Measurements from ENCODE around the gene IFT81. TPM values are rescaled to one million over a fixed set of nuclear protein-coding genes. Genes with fewer than 3 reads are reported as not detected.

IFT81 gene
- total RNA-seq, 1 experiment from 2014 or later, result 9.9 TPM

GRCh38 chr12:110105159-110105558 lies 19.0 kb upstream of the IFT81 start:
- Histone ChIP-seq H3K36me3 (ENCODE audit: insufficient read depth, low read length) (no peaks in the 10 kb centered on the region), H4K20me1 (ENCODE audit: insufficient read depth, low read depth, low read length) (no peaks in the 10 kb centered on the region), H3K4me2 (ENCODE audit: low read depth, low read length, poor library complexity, severe bottlenecking) (no peak overlapping the region), H3K4me3 (ENCODE audit: low read length) (no peak overlapping the region), H2AFZ (ENCODE audit: low read length) (no peak overlapping the region), H3K79me2 (ENCODE audit: low read length) (no peaks in the 10 kb centered on the region), H3K27ac (ENCODE audit: low read length) (no peak overlapping the region), H3K9me3 (ENCODE audit: low read length) (no peaks in the 10 kb centered on the region), H3K27me3 (ENCODE audit: low read length) (no peaks in the 10 kb centered on the region), H3K4me1 (ENCODE audit: low read length) (peaks cover 19% of the 10 kb centered on the region), H3K9me2 (replicated peaks; ENCODE audit: insufficient read depth, low read length) (no peaks in the 10 kb centered on the region), H3K9ac (ENCODE audit: low read length) (no peak overlapping the region)
- no peak for DNase-seq

- Histone ChIP-seq H3K4me2 (ENCODE audit: low read depth, low read length, poor library complexity, severe bottlenecking) (no peak overlapping the region), H4K20me1 (ENCODE audit: insufficient read depth, low read depth, low read length) (no peaks in the 10 kb centered on the region), H3K9me3 (ENCODE audit: low read length) (no peaks in the 10 kb centered on the region), H3K9ac (ENCODE audit: low read length) (no peak overlapping the region), H3K4me1 (ENCODE audit: low read length) (peaks cover 11% of the 10 kb centered on the region), H3K9me2 (replicated peaks; ENCODE audit: insufficient read depth, low read length) (no peaks in the 10 kb centered on the region), H3K27ac (ENCODE audit: low read length) (no peak overlapping the region), H2AFZ (ENCODE audit: low read length) (no peak overlapping the region), H3K79me2 (ENCODE audit: low read length) (no peaks in the 10 kb centered on the region), H3K4me3 (ENCODE audit: low read length) (no peak overlapping the region), H3K27me3 (ENCODE audit: low read length) (no peaks in the 10 kb centered on the region), H3K36me3 (ENCODE audit: insufficient read depth, low read length) (no peaks in the 10 kb centered on the region)
- DNase-seq, result no peak
Observed at GRCh38 chr12:110105986-110106385, 18.2 kb upstream of the IFT81 start.

DNA sequence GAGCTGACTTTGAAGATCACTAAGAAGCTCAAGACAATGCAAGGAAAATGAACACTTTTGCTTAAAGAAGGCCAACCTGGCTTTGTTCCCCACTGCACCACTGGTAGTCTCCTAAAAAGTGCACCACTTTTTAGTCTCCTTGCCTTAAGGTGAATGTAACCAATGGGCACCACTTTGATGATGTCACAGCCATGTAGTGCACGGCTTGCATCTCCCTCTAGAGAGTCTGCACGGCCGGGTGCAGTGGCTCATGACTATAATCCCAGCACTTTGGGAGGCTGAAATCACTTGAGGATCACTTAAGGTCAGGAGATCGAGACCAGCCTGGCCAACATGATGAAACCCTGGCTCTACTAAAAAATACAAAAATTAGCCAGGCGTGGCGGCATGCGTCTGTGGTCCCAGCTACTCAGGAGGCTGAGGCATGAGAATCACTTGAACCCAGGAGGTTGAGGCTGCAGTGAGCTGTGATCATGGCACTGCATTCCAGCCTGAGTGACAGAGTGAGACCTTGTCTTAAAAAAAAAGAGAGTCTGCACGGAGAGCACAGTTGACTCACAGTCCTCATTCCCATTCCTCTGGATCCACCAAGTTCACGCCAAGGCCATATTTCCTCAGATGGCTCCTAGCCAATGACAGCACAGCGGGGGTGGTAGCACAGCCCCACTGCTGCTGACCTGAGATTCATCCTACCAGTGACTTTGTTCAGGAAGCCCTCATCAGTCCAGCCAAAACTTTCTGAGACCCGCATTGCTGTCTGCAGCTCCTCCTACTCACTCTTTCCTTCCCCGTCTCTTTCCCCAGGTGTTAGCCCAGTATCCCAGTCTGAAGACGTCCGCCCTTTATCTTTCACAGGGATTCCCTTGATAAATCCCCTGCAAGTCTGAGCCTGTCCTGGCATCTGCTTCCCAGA lies 16.5 kb upstream of the IFT81 start:
- no peaks in the 10 kb centered on the region for H3K79me2 ChIP-seq (ENCODE audit: low read length)
- no peak for DNase-seq
- H3K36me3 ChIP-seq (ENCODE audit: insufficient read depth, low read length), result no peaks in the 10 kb centered on the region
- no peak overlapping the region for H3K9ac ChIP-seq (ENCODE audit: low read length)
- no peaks in the 10 kb centered on the region for H4K20me1 ChIP-seq (ENCODE audit: insufficient read depth, low read depth, low read length)
- peak overlapping the region; percentile 67; the same call in 1 of the 2 replicates for H2AFZ ChIP-seq (ENCODE audit: low read length)
- H3K27ac ChIP-seq (ENCODE audit: low read length), result no peak overlapping the region
- no peaks in the 10 kb centered on the region for H3K9me3 ChIP-seq (ENCODE audit: low read length)
- H3K27me3 ChIP-seq (ENCODE audit: low read length), result no peaks in the 10 kb centered on the region
- H3K4me3 ChIP-seq (ENCODE audit: low read length), result no peak overlapping the region
- no peak overlapping the region for H3K4me2 ChIP-seq (ENCODE audit: low read depth, low read length, poor library complexity, severe bottlenecking)
- H3K4me1 ChIP-seq (ENCODE audit: low read length), result peaks cover 10% of the 10 kb centered on the region
- H3K9me2 ChIP-seq (replicated peaks; ENCODE audit: insufficient read depth, low read length), result no peaks in the 10 kb centered on the region

DNA sequence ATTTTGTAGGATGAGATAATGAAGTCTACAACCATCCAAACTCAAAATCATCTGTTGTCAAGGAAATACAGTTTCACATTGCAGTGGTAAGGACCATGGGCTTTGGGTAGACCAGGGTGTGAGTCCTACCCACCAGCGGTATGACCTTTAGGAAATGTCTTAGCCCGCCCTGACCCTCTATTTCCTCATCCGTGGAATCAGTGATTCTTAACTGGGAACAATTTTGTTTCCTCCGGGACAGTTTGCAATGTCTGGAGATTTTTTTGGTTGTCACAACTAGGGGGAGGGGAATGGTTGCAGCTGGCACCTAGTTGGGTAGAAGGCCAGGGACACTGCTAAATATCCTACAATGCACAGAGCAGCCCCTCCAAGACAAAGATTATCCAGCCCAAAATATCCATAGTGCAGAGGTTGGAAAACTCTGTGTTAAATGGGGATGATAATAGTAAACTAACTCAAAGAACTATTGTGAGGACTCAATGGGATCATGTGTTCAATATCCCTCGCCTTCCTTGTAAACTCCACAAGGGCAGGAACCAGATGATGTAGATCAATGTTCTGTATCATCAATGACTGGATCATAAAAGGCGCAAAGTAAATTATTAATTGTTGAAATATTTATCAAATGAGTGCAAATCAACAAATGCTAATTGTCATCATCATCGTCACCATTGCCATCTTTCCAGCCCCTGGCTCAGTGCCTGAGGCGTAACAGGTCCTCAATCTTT lies 15.7 kb upstream of the IFT81 start:
- Histone ChIP-seq H3K4me3 (ENCODE audit: low read length) (no peak overlapping the region), H3K9me3 (ENCODE audit: low read length) (no peaks in the 10 kb centered on the region), H3K9ac (ENCODE audit: low read length) (no peak overlapping the region), H2AFZ (ENCODE audit: low read length) (no peak overlapping the region), H3K4me2 (ENCODE audit: low read depth, low read length, poor library complexity, severe bottlenecking) (no peak overlapping the region), H3K36me3 (ENCODE audit: insufficient read depth, low read length) (no peaks in the 10 kb centered on the region), H4K20me1 (ENCODE audit: insufficient read depth, low read depth, low read length) (no peaks in the 10 kb centered on the region), H3K27ac (ENCODE audit: low read length) (no peak overlapping the region), H3K79me2 (ENCODE audit: low read length) (no peaks in the 10 kb centered on the region), H3K9me2 (replicated peaks; ENCODE audit: insufficient read depth, low read length) (no peaks in the 10 kb centered on the region), H3K27me3 (ENCODE audit: low read length) (no peaks in the 10 kb centered on the region), H3K4me1 (ENCODE audit: low read length) (peaks cover 13% of the 10 kb centered on the region)
- no peak for DNase-seq

- Histone ChIP-seq H3K27me3 (ENCODE audit: low read length) (no peaks in the 10 kb centered on the region), H3K27ac (ENCODE audit: low read length) (no peak overlapping the region), H3K4me3 (ENCODE audit: low read length) (no peak overlapping the region), H3K9ac (ENCODE audit: low read length) (no peak overlapping the region), H4K20me1 (ENCODE audit: insufficient read depth, low read depth, low read length) (no peaks in the 10 kb centered on the region), H3K36me3 (ENCODE audit: insufficient read depth, low read length) (no peaks in the 10 kb centered on the region), H3K4me1 (ENCODE audit: low read length) (peaks cover 21% of the 10 kb centered on the region), H3K4me2 (ENCODE audit: low read depth, low read length, poor library complexity, severe bottlenecking) (no peak overlapping the region), H3K9me2 (replicated peaks; ENCODE audit: insufficient read depth, low read length) (no peaks in the 10 kb centered on the region), H3K79me2 (ENCODE audit: low read length) (no peaks in the 10 kb centered on the region), H3K9me3 (ENCODE audit: low read length) (no peaks in the 10 kb centered on the region), H2AFZ (ENCODE audit: low read length) (no peak overlapping the region)
- no peak for DNase-seq
Observed at GRCh38 chr12:110109037-110109836, 14.9 kb upstream of the IFT81 start.

DNA sequence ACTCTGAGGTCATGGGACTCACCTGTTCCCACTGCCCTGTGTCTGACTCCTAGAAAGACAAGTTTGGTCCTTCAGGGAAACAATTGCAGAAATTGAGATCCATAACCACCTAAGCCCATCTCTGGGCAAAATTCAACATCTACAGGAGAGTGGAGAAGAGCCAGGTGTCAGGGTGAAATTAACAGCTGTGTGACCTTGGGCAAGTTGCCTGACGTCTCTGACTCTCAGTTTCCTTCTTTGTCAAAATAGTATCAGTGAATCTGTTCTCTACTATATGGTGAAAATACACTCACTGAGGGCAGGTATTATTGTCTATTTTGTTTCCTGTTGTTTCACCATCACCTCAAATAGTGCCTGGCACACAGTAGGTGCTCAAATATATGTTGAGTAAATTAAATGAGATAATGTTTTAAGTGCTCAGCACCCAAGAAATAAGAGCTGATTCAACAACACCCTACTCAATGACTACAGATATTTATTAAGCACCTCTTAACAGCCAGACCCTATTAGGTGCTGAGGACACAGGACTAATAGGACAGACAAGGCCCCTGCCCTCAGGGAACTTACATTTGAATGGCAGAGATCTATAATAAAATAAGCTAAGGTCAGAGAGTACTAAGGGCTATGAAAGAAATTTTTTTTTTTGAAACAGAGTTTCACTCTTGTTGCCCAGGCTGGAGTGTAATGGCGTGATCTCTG lies 14.2 kb upstream of the IFT81 start:
- Histone ChIP-seq H4K20me1 (ENCODE audit: insufficient read depth, low read depth, low read length) (no peaks in the 10 kb centered on the region), H3K36me3 (ENCODE audit: insufficient read depth, low read length) (no peaks in the 10 kb centered on the region), H3K4me1 (ENCODE audit: low read length) (peaks cover 22% of the 10 kb centered on the region), H3K27me3 (ENCODE audit: low read length) (no peaks in the 10 kb centered on the region), H3K9ac (ENCODE audit: low read length) (no peak overlapping the region), H3K9me3 (ENCODE audit: low read length) (no peaks in the 10 kb centered on the region), H3K4me3 (ENCODE audit: low read length) (no peak overlapping the region), H3K79me2 (ENCODE audit: low read length) (no peaks in the 10 kb centered on the region), H2AFZ (ENCODE audit: low read length) (no peak overlapping the region), H3K4me2 (ENCODE audit: low read depth, low read length, poor library complexity, severe bottlenecking) (no peak overlapping the region), H3K27ac (ENCODE audit: low read length) (no peak overlapping the region), H3K9me2 (replicated peaks; ENCODE audit: insufficient read depth, low read length) (no peaks in the 10 kb centered on the region)
- DNase-seq, result no peak

- DNase-seq, result no peak
- Histone ChIP-seq H3K9me3 (ENCODE audit: low read length) (no peaks in the 10 kb centered on the region), H2AFZ (ENCODE audit: low read length) (no peak overlapping the region), H3K4me2 (ENCODE audit: low read depth, low read length, poor library complexity, severe bottlenecking) (no peak overlapping the region), H3K9ac (ENCODE audit: low read length) (no peak overlapping the region), H3K4me1 (ENCODE audit: low read length) (peaks cover 15% of the 10 kb centered on the region), H3K4me3 (ENCODE audit: low read length) (no peak overlapping the region), H3K9me2 (replicated peaks; ENCODE audit: insufficient read depth, low read length) (no peaks in the 10 kb centered on the region), H3K27me3 (ENCODE audit: low read length) (no peaks in the 10 kb centered on the region), H3K79me2 (ENCODE audit: low read length) (no peaks in the 10 kb centered on the region), H3K36me3 (ENCODE audit: insufficient read depth, low read length) (no peaks in the 10 kb centered on the region), H3K27ac (ENCODE audit: low read length) (no peak overlapping the region), H4K20me1 (ENCODE audit: insufficient read depth, low read depth, low read length) (no peaks in the 10 kb centered on the region)
Observed at GRCh38 chr12:110111476-110112334, 12.5 kb upstream of the IFT81 start.
